Activated T-cell treated with anti-CD3 and anti-CD28 coated beads, Interleukin-2, amount 50 U/mL, for 1 hour (primary cell): ENCODE measurements around the gene SLC22A4.
A peak's percentile ranks its signal among the peaks of the same experiment; 100 is the strongest.

Experiments used
- DNase-seq: peaks from one replicate; pipeline ENCODE4 v3.0.0-alpha.2; 2020

Gene SLC22A4

DNA sequence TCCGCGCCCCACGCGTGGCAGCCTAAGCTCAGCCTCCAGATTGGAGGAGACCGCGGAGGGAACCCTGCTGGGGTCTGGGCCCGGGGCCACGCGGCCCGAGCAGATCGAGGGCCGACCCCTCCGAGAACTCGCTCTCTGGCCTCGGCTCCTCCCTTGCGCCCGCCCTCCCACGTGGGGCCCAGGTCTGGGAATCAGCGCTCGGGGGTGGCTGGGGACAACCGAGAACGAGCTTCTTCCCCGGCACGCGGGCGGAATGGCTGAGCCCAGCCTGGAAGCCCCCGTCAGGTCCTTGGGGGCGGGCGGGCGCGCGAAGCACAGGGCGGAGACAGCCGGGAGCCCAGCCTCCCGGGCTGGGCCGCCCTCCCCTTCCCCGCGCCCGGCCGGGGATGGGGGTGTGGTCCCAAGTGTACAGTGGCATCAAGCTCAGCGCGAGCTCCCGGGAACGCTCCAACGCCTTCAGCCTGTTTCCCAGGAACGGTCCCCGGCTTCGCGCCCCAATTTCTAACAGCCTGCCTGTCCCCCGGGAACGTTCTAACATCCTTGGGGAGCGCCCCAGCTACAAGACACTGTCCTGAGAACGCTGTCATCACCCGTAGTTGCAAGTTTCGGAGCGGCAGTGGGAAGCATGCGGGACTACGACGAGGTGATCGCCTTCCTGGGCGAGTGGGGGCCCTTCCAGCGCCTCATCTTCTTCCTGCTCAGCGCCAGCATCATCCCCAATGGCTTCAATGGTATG is at the start of gene SLC22A4:
TSS of gene SLC22A4 (plus strand) at position 403 of the 736 bp plus-strand sequence. CDS start at position 626, 223 bp downstream.
- peak; percentile 71 for DNase-seq

DNA sequence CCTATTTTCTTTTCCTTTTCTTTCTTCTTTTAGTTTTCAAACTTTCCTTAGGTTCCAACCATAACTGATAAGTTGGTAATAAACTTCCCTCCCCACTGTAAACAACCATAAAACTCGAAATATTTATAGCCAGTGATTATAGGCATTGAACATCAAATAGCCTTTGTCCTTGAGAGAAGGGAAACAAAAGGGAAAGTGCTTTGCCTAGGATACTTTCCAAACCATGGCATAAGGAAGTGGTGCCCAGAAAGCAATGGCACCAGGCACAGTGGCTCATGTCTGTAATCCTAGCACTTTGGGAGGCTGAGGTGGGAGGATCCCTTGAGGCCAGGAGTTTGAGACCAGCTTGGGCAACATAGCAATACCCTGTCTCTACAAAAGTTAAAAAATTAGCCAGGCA is 48.6 kb upstream of the SLC22A4 start:
- DNase-seq = no peak

DNA sequence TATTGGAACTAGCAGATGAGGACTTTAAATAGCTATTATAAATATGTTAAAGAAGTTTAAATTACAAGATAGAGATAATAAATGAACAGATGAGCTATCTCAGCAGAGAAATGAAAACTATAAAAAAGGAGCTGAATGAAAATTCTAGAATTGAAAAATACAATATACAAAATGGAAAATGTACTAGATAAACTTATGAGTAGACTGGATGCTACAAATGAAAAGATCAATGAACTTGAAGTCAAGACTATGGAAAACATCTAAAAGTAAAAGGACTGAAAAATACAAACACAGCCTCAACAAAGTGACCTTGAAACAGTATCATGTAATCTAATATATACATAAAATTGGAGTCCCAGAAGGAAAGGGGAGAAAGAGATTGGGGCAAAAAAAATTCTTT is 47.4 kb upstream of the SLC22A4 start:
- DNase-seq = no peak

DNA sequence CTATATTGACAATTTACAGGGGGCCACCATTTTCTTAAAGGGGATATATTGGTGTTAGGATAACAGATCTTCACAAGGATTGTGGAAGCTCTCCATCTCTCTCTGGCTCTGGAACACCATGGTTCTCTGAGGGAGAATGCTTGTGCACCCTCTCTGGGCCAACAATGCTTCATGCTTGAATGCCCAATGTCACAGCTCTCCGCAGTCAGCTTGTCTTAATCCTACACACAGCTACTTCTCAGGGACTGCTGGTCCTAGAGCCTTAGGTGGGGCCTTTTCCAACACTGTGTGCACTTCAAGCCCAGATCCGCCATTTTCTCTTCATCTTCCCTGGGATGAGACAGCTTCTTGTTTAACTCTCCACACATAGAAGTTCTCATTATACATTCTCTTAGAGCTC is 43.6 kb upstream of the SLC22A4 start:
- no peak for DNase-seq

DNA sequence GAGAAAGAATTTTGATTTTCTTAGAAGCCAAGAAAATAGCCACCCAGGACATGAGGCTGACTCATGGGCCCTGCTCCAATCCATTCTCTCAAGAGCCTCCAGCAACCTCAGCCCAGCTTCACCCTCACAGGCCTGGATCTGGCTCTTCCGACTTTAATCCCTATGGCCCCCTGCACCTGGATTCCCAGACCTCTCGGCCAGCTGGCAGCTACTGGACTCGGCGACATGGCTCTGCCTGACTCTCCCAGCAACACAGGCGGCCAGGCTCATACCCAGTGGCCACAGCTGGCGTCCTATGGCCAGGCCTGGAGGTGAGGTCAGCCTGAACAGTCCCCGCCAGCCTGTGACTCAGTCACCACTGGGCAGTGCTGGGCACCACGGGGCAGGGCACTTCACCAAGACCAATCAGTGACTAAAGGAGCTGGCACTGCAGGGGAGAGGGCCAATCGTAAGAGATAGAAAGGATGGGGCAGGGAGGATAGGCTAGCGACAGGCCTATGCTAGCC is 42.9 kb upstream of the SLC22A4 start:
- DNase-seq = no peak

DNA sequence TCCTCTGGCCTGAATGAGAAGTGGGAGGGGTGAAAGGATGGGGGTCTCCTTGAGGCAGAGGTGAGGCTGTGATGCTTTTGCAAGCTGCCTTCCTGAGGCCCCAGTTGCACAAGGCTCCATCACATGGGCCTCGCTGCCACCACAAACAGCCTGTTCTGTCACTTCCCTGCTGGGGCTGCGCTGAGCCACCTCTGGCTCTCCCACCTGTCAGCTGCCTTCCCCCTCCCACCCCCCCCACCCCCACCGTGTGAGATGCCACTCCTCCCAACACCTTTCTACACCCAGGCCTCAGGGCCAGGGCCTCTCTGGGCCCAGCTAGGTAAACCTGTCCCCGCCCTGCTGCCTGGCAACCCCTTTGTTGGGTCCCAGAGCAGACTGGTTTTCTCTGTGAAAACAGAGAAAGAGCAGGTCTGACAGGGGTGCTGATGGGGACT is 41.2 kb upstream of the SLC22A4 start:
- DNase-seq = no peak

DNA sequence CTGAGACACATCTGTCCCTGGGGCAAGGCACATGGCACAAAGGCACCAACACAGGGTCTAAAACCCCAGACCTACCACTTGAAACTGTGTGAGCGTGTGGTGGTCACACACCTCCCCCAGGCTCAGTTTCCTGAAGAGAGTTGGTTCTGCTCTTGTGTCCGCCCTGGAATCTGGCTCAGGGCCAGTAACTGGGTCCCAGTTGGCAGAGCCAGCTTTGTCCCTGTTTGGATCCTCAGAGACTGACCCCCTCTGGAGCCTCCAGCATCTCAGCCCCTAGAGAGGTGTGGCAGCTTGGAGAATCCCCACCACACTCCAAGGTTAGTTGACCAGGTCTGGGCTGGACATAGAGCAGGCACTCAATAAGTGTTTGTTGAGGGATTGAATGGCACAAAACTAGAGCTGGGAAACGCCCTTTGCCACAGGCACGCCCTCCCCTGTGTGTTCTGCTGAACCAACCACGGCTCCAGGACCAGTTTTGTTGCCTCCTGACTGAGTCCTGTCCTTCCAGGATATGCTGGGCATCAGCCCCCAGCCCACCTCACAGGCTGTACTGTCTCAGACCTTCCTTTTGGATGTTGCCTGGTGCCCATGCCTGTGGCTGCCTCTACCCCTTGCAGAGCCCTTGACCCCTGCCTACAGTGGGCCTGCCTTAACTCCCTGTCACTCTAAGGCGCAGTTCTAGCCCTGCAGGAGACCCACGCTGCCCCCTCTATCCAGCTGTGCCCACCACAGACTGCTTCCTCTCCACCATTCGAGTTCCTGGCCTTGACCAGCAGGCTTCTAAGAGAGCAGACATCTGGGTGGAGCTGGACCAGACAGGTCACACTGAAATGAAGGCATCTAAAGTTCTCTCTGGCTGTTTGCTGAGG is 40.5 kb upstream of the SLC22A4 start:
- no peak for DNase-seq

DNA sequence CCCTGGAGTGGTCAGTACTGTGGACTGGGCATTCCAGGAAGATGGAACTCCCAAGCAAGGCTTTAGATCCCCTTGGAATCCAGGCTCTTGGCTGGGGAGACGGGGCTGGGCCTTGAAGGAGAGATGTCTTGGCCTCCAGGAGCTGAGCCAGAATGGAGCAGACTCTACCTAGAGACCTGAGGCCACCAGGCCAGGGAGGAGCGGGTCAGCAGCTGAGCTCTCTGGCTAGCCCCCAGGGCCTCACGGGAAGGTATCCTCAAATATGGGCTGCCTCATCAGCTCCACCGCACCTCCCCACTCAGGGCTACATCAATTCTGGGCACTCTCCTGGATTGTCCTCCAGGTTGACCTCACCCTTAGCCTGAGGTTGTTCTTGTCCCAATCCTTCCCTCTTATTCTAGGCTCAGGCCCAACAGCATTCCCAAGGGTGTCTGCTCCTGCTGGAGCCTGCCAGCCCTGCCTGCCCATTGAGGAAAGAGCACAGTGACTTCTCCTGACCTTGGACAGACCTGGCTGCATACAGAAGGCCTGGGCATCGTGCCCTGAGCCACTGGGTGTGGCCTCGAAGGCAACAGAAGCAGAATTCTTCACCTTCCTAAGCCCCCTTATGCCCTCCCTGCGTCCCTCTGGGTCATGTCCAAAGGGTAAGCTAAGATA is 39.7 kb upstream of the SLC22A4 start:
- DNase-seq = no peak

DNA sequence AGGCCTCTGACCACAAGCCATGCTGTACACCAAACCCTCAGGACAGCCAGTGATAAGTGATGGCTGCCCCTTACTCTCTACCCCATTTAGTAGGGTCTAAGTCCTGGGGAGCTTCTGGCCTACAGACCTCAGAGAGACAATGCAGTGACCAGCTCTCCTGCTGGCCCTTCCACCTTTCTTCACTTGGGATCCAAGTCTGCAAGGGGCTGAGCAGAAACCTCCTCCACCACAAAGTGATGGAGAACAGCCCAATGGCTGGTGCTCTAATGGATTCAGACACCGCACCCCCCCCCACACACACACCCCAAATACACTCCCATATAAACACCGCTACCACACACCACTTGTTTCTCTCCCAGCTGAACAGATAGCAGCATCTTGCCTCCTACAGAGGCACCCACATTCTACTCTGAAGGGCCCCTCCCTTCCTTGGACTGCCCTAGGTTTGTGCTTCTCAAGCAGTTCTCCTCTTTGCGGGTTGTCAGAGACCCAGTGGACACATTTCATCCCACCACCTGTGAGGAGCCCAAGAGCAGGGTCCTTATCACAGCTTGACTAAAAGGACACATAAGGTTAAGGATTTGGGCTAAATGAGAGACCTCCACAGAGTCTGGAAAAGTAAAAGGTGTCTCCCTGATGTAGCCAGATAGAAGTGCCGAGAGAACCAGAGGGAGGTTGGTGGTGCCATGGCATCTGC is 38.0 kb upstream of the SLC22A4 start:
- DNase-seq = no peak

DNA sequence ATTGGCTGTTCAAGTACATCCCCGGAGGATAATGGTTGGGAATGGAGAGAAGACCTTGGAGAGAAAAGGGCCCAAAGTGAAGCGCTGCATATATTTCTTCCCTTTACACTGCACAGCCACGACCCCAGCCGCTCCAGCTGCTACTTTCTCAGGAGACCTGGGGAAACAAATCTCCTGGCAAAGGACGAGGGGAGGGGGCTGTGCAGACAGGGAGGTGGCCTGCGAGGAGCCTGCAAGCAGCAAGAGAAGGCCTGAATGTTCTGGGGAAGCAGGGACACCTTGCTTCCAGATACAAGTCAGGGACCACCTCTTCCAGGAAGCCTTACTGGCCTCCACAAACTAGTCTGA is 37.4 kb upstream of the SLC22A4 start:
- no peak for DNase-seq

DNA sequence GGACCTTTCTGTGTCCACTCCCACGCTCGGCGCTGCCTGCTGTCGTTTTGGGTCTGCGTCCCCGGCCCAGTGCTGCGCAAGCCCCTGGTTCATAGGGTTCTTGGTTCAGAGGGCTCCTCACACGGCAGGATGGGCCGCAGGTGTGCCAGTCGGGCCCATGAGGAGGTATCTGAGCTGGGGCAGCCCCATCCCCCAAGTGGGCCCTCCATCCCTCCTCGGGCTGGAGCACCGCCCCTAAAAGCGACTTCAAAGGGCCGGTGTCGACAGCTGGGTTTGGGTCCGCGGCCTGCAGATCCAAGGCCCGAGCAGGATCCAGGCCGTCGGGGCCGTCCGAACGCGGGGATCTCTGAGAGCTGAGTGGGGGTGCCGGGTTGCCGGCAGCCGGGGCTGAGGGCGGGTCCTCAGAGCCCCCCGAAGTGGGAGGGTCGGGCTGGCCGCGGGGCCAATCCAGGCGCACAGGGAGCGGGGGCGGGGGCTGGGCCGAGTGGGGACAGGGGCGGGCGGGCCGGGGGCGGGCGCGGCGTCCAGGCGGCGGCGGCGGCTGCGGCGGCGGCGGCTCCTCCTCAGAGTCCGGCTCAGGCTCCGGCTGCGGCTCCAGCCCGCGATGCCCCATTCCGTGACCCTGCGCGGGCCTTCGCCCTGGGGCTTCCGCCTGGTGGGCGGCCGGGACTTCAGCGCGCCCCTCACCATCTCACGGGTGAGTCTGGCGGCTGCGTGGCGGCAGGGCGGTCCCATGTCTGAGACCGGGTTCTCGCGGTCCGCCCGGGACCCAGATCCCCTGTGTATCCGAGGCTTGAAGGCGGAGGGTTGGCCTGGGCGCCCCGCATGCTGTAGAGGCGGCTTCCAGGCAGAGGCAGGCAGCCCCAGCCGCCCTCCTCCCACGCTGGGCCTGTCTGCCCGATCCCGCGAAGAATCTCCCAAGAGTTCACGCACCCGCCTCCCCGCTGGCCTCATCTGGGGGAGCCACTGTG is 36.8 kb upstream of the SLC22A4 start, which contains the start of gene PDLIM4:
TSS of gene PDLIM4 (plus strand) at position 566 of the 971 bp plus-strand sequence. CDS start at position 605, 39 bp downstream.
- no peak for DNase-seq

DNA sequence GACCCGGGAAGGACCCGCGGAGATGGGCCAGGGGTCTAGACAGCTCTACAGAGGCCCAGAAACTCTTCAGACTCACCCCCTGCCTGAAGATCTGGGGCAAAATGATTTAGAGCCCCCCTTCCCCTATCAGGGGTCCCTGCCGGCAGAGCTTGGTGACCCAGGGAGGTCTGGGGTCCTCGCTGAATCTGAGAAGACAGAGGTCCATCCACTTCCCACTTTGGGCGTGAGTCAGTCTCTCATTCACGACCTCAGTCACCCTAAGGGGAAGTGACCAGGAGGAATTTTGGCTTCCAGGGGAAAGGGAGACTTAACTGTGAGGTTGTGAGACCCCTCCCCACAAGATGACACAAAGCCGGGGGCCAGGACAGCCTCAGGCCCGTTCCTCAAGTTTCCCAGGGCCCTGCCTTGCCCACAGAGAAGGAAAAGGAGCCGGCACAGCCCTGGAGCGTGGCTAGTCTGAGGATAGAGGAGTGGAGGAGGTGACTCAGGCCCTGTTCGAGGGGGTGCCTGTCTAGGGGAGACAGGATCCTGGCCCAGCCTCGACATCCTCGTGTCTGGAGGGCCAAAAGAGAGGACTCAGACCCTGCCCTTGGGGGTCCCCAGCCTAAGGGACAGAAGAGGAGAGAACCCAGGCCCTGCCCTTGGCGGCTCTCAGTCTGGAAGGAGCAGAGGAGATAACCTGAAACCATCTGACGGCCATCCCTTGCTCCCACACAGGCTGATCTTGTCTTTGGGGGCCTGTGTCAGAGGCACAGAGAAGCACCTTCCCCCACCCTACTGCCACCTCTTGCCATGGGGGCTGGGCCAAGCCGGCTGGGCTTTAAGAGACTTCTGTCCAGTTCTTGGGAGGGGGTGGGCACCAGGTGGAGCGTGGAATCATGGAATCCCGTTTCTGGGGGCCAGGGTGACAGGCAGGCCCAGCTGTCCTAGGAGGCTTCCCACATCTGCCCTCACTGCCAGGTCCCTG is 35.8 kb upstream of the SLC22A4 start:
- no peak for DNase-seq

DNA sequence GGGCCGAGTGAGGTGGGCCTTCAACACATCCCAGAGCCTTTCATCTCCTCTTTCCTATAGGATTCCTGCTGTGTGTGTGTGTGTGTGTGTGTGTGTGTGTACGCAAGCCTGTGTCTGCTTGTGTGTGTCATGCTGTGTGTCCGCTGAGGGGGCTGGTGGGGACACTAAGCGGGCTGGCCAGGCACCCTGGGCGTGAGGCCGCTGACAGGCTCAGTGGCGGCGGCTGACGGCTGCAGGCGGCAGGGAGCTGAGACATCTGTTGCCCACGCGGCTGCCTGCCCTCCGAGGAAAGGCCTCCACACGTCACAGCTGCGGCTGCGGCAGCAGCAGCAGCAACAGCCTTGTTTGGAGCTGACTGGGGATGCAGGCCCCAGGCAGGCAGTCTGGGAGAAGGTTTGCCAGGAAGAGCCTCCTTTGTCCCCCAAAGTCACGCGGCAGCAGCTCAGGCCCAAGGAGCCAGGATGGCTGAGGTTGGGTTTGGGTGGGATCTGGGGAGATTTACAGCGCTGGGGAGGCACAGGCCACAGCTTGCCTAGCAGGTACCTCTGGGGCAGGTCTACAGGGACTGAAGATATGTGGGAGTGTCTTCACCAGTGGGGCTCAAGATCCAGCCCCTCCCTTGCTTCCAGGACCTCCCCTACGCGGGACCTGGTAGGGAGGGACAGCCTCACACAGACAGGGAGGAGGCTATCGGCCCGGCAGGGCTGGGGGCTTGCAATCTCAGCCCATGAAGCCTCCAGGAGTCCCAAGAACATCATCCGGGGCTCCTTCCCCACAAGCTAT is 34.9 kb upstream of the SLC22A4 start:
- DNase-seq = no peak

DNA sequence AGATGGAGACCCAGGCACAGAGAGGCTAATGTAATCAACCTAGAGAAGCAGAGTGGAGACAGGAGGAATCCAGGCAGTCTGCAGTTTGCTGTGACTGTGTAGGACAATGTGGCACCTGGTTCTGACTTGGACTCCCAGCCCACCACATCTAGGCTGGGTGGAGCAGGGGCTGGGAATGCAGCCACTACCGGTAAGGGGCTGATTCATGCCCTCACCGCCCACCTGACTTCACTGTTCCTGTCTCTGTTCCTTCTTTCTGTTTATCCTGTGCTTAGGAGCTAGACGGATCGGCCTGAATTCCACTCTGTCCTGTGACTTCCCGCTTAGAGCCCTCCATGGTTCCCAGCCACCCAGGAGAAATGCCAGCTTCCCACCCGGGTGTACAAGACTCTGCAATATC is 34.1 kb upstream of the SLC22A4 start:
- no peak for DNase-seq

DNA sequence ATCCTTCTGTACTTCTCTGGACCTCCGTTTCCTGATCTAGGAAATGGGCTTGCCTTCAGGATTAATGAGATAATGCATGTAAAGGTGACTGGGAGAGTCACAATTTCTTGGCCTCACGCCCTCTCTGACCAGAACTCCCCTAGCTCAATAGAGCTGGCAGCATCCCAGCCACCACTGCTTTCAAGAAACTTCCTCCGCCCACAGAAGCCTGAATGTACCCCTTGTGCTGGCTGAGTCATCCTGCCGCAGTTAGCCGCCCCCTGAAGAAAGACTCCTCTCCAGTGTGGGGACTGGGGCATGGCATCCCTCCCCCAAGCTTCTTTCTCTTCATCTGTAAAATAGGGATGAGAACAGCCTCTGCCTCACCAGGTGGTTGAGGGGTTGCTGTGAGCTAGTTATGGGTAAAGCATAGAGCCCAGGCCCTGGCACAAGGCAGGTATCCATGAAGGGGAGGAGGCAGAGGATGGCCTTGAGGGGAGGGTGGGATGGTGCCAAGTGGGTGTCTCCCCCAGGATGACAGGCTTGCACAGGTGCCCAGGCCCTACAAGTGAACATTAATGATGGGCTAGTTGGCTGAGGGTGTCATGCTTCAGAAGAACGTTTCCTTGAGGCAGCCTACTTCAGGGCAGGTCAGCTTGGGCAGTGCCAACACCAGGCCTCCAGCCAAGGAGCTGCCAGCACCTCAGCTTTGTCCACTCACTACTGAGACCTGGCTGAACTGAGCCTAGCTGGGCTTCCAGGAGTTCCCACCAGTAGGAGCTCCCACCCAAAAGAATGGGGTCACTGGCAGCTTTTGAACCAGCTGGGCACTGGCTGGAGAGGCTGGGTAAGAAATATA is 33.3 kb upstream of the SLC22A4 start:
- no peak for DNase-seq

DNA sequence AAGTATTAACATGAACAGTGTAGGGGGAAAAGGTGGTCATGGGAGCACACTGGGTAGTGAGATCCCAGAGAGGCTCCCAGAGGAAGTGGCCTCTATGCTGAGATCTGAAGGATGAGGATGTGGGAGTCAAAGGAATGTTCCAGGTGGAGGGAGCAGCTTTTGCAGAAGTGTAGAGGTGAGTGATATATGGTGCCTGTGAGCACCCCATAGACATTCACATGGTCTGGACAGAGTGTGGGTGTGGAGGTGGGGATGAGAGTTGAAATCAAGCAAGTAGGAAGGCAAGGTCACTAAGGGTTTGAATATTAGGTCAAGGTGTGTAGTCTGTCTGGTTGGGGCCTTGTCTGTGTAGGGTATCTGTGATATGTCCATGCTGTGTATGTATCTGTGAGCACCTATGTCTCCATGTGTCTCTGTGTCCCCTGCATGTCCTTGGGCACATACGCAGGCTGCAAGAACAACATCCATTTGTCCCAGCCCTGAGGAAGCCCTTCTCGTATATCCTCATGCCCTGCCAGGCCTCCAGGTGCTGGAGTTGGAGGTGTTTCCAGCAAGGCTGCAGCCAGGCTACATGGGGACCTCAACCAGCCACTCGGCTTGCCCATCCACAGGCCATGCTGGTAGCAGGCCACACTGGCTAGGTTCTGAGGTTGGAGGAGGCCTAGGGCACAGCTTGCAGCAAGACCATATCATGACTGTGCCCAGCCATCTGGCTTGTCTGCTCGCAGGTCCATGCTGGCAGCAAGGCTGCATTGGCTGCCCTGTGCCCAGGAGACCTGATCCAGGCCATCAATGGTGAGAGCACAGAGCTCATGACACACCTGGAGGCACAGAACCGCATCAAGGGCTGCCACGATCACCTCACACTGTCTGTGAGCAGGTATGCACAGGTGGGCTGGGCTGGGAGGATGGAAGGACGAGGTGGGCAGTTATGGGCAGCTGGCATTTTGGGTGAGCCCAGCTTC is 32.0 kb upstream of the SLC22A4 start:
- DNase-seq = no peak

DNA sequence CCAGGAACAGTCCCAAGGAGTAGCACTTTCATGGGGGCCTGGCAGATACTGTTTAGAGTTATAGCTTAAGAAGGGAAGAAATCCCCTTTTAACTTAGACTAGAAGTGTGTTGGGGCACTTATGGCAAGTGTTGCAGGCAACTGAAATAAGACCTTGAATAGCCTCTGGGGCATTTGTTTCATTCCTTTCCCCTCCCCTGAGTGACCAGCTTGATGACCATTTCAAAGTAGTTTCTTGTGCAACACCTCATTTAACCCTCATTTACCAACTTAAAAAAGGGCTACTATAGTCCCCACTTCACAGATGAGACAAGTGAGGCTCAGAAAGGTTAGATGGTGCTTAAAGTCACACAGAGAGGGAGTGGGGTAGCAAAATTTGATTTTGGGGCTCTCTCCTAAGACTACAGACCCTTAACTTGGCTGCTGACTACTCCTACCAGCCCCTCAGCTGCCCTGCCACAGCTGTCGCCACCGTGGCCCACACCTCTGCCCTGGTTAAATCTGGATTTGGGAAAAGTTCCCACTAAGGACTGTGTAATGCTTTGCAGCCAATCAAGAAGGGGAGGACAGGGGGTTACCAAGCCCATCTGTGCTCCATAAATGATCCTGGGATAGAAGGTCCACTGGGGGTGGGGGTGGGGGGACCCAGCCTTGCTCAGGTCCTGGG is 31.2 kb upstream of the SLC22A4 start:
- DNase-seq = no peak
